T-cell (primary cell): ENCODE data around the gene FSTL4. TPM values are rescaled to one million over a fixed set of nuclear protein-coding genes. Genes with fewer than 3 reads are reported as not detected.
"Not testable (repeated sequence)": the region's sequence is repeated elsewhere in the genome, so short reads cannot be mapped to it uniquely, and the experiment has no call there.

Experiments used
- ATAC-seq, 4 experiments: fragments of 200-7000 bp in 3 of 4; fragments of 150-1000 bp in 1 of 4; cut with Tn5 transposase; replicated peaks in 1 of 4; 1 replicate in 3 of 4; 2 replicates in 1 of 4; pipeline ENCODE4 v1.10.0; 2021; ENCODE audit warnings: moderate library complexity in 3 of 4, mild to moderate bottlenecking in 2 of 4, moderate number of reproducible peaks in 1 of 4
- CTCF ChIA-PET, 2 donors: fragments of 300-600 bp; sonication (Branson Sonifier 250); formaldehyde crosslinking; loops; one replicate each; lab custom pipeline; 2022; ENCODE audit warnings: antibody characterized with exemption in 2 of 2; lab: Charles Lee
- POLR2A ChIA-PET, 2 donors: fragments of 300-600 bp; sonication (Branson Sonifier 250); formaldehyde crosslinking; loops; one replicate each; lab custom pipeline; 2022; ENCODE audit warnings: antibody characterized with exemption in 2 of 2; lab: Charles Lee
- DNase-seq, 35 experiments: peaks; one replicate each; pipeline versions ENCODE4 v3.0.0 to v3.0.0-alpha.2; 2013 to 2023
- H3K27ac ChIP-seq: one replicate; pipeline ENCODE4 v1.5.1; 2013; ENCODE audit warnings: low read length
- H3K27me3 ChIP-seq, 2 experiments: replicated peaks in 1 of 2; 1 replicate in 1 of 2; 2 replicates in 1 of 2; pipeline versions ENCODE4 v1.6.1 to v1.7.0; 2013; ENCODE audit warnings: low read length in 1 of 2, mixed read lengths in 1 of 2; ENCODE audit not compliant: control insufficient read depth in 2 of 2, insufficient read depth in 2 of 2; ENCODE audit errors: extremely low read depth in 1 of 2
- H3K36me3 ChIP-seq, 2 donors: 1 replicate in 1 of 2; 2 replicates in 1 of 2; pipeline versions ENCODE4 v1.6.1 to v1.7.0; 2013; ENCODE audit warnings: low read length in 1 of 2; ENCODE audit not compliant: control insufficient read depth in 2 of 2, insufficient read depth in 1 of 2; ENCODE audit errors: extremely low read depth in 1 of 2
- H3K4me1 ChIP-seq, 2 experiments: 1 replicate in 1 of 2; 2 replicates in 1 of 2; pipeline versions ENCODE4 v1.6.1 to v1.7.0; 2013; ENCODE audit warnings: low read length in 2 of 2, mixed read lengths in 1 of 2; ENCODE audit not compliant: insufficient read depth in 2 of 2, control insufficient read depth in 1 of 2; ENCODE audit errors: extremely low read depth in 1 of 2
- H3K4me3 ChIP-seq, 2 donors: 1 replicate in 1 of 2; 2 replicates in 1 of 2; pipeline versions ENCODE4 v1.5.1 to v1.7.0; 2013; ENCODE audit warnings: mild to moderate bottlenecking in 2 of 2, low read length in 1 of 2, moderate library complexity in 1 of 2; ENCODE audit not compliant: control insufficient read depth in 1 of 2; ENCODE audit errors: extremely low read depth in 1 of 2
- H3K9me3 ChIP-seq: 2 replicates; pipeline ENCODE4 v1.7.0; 2013
- H3K27ac Mint-ChIP-seq, 2 donors: one replicate each; pipeline ENCODE4 v1.8.0; 2020 to 2021; ENCODE audit warnings: mild to moderate bottlenecking in 2 of 2, mixed read lengths in 2 of 2
- H3K27me3 Mint-ChIP-seq, 2 donors: one replicate each; pipeline ENCODE4 v1.8.0; 2021 to 2022; ENCODE audit warnings: mixed read lengths in 2 of 2
- H3K36me3 Mint-ChIP-seq: one replicate; pipeline ENCODE4 v1.8.0; 2021; ENCODE audit warnings: mixed read lengths
- H3K4me1 Mint-ChIP-seq, 3 donors: one replicate each; pipeline ENCODE4 v1.8.0; 2020 to 2022; ENCODE audit warnings: mixed read lengths in 3 of 3, mild to moderate bottlenecking in 1 of 3
- H3K4me3 Mint-ChIP-seq, 3 donors: one replicate each; pipeline ENCODE4 v1.8.0; 2020 to 2022; ENCODE audit warnings: mild to moderate bottlenecking in 3 of 3, mixed read lengths in 3 of 3, moderate library complexity in 3 of 3
- H3K9me3 Mint-ChIP-seq, 3 donors: one replicate each; pipeline ENCODE4 v1.8.0; 2020 to 2022; ENCODE audit warnings: mixed read lengths in 3 of 3
- WGBS: methylation state at CpG from one replicate; pipeline ENCODE4 v1.1.5; 2013; ENCODE audit warnings: missing lambda C conversion rate; ENCODE audit not compliant: insufficient coverage; 5-methylcytosine and 5-hydroxymethylcytosine counted together
- total RNA-seq, 35 experiments: library from RNA in 6 of 35; stranded (reverse) in 6 of 35; fragments of 120-200 nt in 1 of 35; gene quantifications; one replicate each; pipeline versions ENCODE4 v1.2.1 to v1.2.4 and lab custom pipeline; 2013 to 2026

FSTL4 gene
- total RNA-seq, 5 donors from 2014 or later (not counting 1 experiment from before 2014, with no cell fraction given) = 1.6 TPM; not detected in 3

DNA sequence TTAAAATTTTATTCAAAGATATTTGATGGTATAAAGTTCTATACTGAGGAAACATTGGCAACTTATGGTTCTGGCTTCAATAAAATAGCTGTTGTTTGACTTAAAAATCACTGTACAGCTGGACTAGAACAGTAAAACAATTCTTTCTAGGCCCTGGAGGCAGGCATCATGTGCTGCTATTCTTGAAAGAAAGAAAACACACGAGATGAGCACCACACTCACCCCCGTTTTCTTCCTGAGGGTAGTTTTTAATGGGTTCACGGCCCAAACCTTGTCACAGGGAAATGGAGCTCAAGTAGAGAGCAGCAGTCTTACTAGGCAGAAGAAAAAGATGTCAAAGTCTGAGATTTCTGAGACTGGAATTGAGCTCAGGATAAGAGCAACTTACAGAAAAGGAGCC lies 68.0 kb downstream of the FSTL4 start:
- no peaks in the 10 kb centered on the region for H3K4me1 Mint-ChIP-seq
- CTCF ChIA-PET = interaction anchor here in 1 of 2 donors (0.7 kb wide), 1 partner anchor 15 kb away, joined by 3 read pairs; no protein-coding TSS in a partner anchor
- no peak for ATAC-seq

DNA sequence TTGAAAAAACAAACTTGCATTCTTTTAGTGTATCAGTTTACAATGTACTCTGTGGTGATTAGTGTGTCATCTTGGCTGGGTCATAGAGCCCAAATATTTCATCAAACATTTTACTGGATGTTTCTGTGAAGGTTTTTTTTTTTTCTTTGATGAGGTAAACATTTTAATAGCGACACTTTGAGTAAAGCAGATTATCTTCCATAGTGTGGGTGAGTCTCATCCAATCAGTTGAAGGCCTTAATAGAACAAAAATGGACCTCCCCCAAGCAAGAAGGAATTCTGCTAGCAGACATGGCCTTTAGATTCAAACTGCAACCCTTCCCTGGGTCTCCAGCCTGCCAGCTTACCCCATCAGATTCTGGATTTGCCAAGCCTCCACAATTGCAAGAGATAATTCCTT lies 72.5 kb downstream of the FSTL4 start:
- DNase-seq = no peak
- H3K27ac Mint-ChIP-seq = no peak overlapping the region
- ATAC-seq = no peak
- POLR2A ChIA-PET = no interaction called here
- WGBS = no CpG with 5 or more reads among the region's 1 CpG
- Histone ChIP-seq H3K27me3 (peaks cover 10 to 19% of the 10 kb centered on the region in 2 experiments), H3K9me3 (no peaks in the 10 kb centered on the region), H3K27ac (no peak overlapping the region), H3K4me1 (no peaks in the 10 kb centered on the region), H3K4me3 (no peak overlapping the region), H3K36me3 (no peaks in the 10 kb centered on the region)
- no peaks in the 10 kb centered on the region for H3K9me3 Mint-ChIP-seq
- CTCF ChIA-PET = no interaction called here
- H3K4me1 Mint-ChIP-seq = no peaks in the 10 kb centered on the region
- peaks cover 35% of the 10 kb centered on the region in 2 donors for H3K27me3 Mint-ChIP-seq
- no peaks in the 10 kb centered on the region for H3K36me3 Mint-ChIP-seq
- no peak overlapping the region for H3K4me3 Mint-ChIP-seq

More for the DNA sequence above, 68.0 kb downstream of the FSTL4 start:
- POLR2A ChIA-PET = no interaction called here
- no peaks in the 10 kb centered on the region for H3K36me3 ChIP-seq
- 67% methylated on average over 3 of the region's 3 CpGs for WGBS
- no peak for DNase-seq
- Mint-ChIP-seq H3K27ac (no peak overlapping the region), H3K36me3 (no peaks in the 10 kb centered on the region), H3K27me3 (peaks cover 30 to 34% of the 10 kb centered on the region in 2 donors), H3K4me3 (no peak overlapping the region), H3K9me3 (peaks cover 0 to 9% (median 4%) of the 10 kb centered on the region in 3 donors)
- no peaks in the 10 kb centered on the region for H3K9me3 ChIP-seq
- no peak overlapping the region for H3K27ac ChIP-seq
- H3K4me1 ChIP-seq = no peaks in the 10 kb centered on the region
- H3K4me3 ChIP-seq = no peak overlapping the region
- H3K27me3 ChIP-seq = peaks cover 6 to 15% of the 10 kb centered on the region in 2 experiments

DNA sequence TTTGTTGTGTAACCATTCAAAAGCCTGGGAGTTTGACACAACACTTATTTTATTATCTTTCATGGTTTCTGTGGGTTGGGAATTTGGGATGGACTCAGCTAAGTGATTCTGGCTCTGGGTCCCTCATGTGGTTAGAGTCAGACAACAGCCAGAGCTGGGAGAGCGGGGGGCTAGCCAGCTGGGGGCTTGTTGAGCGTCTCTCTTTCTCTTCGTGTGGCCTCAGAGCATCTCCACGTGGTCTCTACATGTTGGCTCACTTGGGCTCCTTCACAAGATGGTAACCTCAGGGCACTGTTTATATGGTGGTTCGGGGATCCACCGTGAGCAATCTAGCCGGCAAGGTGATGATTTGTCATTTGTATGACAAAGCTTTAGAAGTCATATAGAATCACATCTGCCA lies 73.6 kb downstream of the FSTL4 start:
- H3K27ac Mint-ChIP-seq = no peak overlapping the region

DNA sequence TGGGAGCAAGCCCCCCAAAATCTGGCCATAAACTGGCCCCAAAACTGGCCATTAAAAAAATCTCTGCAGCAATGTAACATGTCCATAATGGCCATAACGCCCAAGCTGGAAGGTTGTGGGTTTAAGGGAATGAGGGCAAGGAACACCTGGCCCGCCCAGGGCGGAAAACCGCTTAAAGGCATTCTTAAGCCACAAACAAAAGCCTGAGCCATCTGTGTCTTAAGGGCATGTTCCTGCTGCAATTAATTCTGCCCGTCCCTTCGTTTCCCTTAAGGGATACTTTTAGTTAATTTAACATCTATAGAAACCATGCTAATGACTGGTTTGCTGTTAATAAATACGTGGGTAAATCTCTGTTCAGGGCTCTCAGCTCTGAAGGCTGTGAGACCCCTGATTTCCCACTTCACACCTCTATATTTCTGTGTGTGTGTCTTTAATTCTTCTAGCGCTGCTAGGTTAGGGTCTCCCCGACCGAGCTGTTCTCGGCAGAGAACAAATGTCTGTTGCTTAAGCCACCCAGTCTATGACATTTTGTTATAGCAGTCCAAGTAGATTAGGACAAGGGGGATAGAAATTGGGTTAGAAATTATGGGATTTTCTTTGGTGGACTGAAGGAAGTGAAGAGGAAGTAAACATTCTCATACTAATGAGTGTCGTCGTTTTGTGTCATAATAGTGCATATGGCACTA lies 77.0 kb downstream of the FSTL4 start:
- 93% methylated on average over 3 of the region's 13 CpGs for WGBS
- H3K36me3 Mint-ChIP-seq = not testable (repeated sequence)

More for the DNA sequence above, 73.6 kb downstream of the FSTL4 start:
- Histone ChIP-seq H3K9me3 (no peaks in the 10 kb centered on the region), H3K4me1 (no peaks in the 10 kb centered on the region), H3K27ac (no peak overlapping the region), H3K36me3 (no peaks in the 10 kb centered on the region), H3K27me3 (peaks cover 10 to 19% of the 10 kb centered on the region in 2 experiments), H3K4me3 (no peak overlapping the region)
- 83% methylated on average over 3 of the region's 7 CpGs for WGBS
- Mint-ChIP-seq H3K4me1 (no peaks in the 10 kb centered on the region), H3K36me3 (no peaks in the 10 kb centered on the region), H3K27me3 (peaks cover 31 to 35% of the 10 kb centered on the region in 2 donors), H3K4me3 (no peak overlapping the region), H3K9me3 (no peaks in the 10 kb centered on the region)
- ATAC-seq (no peak), DNase-seq (no peak)
- POLR2A ChIA-PET = no interaction called here
- CTCF ChIA-PET = interaction anchor here in 1 of 2 donors (0.9 kb wide), 1 partner anchor 11 kb away, joined by 3 read pairs; no protein-coding TSS in a partner anchor

DNA sequence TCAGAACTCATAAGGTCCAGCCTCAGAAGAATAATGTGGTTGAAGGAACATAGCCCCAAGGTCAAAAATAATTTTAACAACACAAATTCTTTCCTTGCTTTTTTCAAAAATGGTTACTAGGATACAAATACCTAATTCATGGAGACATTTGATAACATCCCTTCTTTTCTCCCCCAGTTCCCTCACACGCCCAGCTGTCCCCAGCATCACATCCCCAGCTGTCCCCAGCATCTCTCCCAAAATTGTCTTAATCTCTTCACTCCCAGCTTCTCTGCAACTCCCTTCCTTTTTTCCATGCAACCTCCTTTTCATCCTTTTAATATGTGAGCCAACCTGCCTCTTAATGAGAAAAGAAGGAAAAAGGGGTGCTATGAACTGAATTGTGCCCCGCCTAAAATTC lies 77.8 kb downstream of the FSTL4 start:
- H3K27ac ChIP-seq = no peak overlapping the region
- Mint-ChIP-seq H3K27me3 (peaks cover 18 to 23% of the 10 kb centered on the region in 2 donors), H3K9me3 (no peaks in the 10 kb centered on the region), H3K4me3 (no peak overlapping the region), H3K27ac (no peak overlapping the region), H3K4me1 (no peaks in the 10 kb centered on the region), H3K36me3 (no peaks in the 10 kb centered on the region)
- H3K27me3 ChIP-seq = peaks cover 3 to 8% of the 10 kb centered on the region in 2 experiments
- H3K4me3 ChIP-seq = no peak overlapping the region
- DNase-seq = no peak
- CTCF ChIA-PET = no interaction called here
- H3K9me3 ChIP-seq = no peaks in the 10 kb centered on the region
- ATAC-seq = no peak
- H3K36me3 ChIP-seq = no peaks in the 10 kb centered on the region
- no peaks in the 10 kb centered on the region for H3K4me1 ChIP-seq
- POLR2A ChIA-PET = no interaction called here
- WGBS = 70% methylated on average over 1 of the region's 2 CpGs

More for the DNA sequence above, 77.0 kb downstream of the FSTL4 start:
- H3K9me3 Mint-ChIP-seq, H3K36me3 ChIP-seq, H3K4me1 Mint-ChIP-seq, H3K9me3 ChIP-seq, CTCF ChIA-PET, POLR2A ChIA-PET, H3K4me1 ChIP-seq, H3K4me3 ChIP-seq, H3K27ac ChIP-seq, H3K4me3 Mint-ChIP-seq, DNase-seq, ATAC-seq, H3K27ac Mint-ChIP-seq: not testable (repeated sequence)
- peaks cover 22 to 30% of the 10 kb centered on the region in 2 donors for H3K27me3 Mint-ChIP-seq
- H3K27me3 ChIP-seq = peaks cover 3 to 12% of the 10 kb centered on the region in 2 experiments

DNA sequence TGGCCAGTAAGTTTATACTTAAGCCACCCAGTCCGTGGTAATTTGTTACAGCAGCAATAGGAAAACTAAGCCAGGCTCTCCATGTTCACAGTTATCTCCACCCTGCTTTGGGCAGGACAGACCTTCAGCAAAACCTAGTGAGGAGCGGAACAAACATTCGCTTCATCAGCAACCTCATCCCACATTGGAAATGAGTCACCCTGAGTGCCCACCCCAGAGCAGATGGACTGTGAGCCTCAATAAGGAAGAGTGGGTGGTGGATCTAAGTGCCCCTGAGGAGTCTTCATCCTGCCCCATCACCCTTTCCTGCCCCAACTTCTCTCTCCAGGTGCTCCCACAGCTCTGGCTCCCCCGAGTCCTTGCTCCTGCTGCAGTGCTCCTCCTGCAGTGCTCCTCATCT lies 78.8 kb downstream of the FSTL4 start:
- 71% methylated on average over 1 of the region's 4 CpGs for WGBS
- peaks cover 11 to 13% of the 10 kb centered on the region in 2 donors for H3K27me3 Mint-ChIP-seq
- H3K4me1 Mint-ChIP-seq = no peaks in the 10 kb centered on the region
- no peak for DNase-seq
- H3K36me3 Mint-ChIP-seq = no peaks in the 10 kb centered on the region
- Histone ChIP-seq H3K4me1 (no peaks in the 10 kb centered on the region), H3K27ac (no peak overlapping the region), H3K9me3 (no peaks in the 10 kb centered on the region), H3K27me3 (peaks cover under 1 to 3% of the 10 kb centered on the region in 2 experiments), H3K4me3 (no peak overlapping the region), H3K36me3 (no peaks in the 10 kb centered on the region)
- POLR2A ChIA-PET = no interaction called here
- H3K4me3 Mint-ChIP-seq = no peak overlapping the region
- CTCF ChIA-PET = no interaction called here
- no peaks in the 10 kb centered on the region for H3K9me3 Mint-ChIP-seq
- no peak overlapping the region for H3K27ac Mint-ChIP-seq
- ATAC-seq = no peak
